GM12864 (cell line): ENCODE data around the gene LRRC4C.

Source experiments
- DNase-seq: peaks from one replicate; pipeline ENCODE4 v3.0.0-alpha.2; 2011; ENCODE audit warnings: low read depth
- H3K4me3 ChIP-seq: 2 replicates; pipeline ENCODE4 v1.5.1; 2011; ENCODE audit warnings: mild to moderate bottlenecking, low read depth, low read length, control low read depth
- TF ChIP-seq, protein P1 (sequence below): IDR thresholded peaks from 2 replicates; pipeline ENCODE4 v1.5.1; 2011; ENCODE audit warnings: low read depth, mild to moderate bottlenecking, moderate library complexity, low read length, control low read depth, inconsistent platforms; ENCODE audit errors: missing control alignments

LRRC4C gene

DNA sequence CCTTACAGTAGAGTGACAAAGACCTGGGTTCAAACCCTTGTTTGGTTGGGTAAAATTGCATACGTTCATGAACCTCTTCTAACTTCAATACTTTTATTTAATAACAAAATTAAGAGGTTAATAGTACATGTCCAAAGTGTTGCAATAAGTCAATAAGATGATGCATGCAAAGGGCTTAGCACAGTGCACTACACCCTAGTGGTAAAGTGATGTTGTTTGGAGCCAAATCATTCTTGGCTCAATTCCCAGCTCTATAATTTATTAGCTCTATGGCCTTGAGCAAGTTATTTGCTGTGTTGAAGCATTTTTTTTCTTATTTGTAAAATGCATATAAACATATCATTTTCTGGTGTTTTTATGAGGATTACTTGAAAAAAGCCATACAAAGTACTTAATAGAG lies 945.3 kb downstream of the LRRC4C start:
- no peak overlapping the region for H3K4me3 ChIP-seq
- no peak for DNase-seq
- TF ChIP-seq, protein P1, sequence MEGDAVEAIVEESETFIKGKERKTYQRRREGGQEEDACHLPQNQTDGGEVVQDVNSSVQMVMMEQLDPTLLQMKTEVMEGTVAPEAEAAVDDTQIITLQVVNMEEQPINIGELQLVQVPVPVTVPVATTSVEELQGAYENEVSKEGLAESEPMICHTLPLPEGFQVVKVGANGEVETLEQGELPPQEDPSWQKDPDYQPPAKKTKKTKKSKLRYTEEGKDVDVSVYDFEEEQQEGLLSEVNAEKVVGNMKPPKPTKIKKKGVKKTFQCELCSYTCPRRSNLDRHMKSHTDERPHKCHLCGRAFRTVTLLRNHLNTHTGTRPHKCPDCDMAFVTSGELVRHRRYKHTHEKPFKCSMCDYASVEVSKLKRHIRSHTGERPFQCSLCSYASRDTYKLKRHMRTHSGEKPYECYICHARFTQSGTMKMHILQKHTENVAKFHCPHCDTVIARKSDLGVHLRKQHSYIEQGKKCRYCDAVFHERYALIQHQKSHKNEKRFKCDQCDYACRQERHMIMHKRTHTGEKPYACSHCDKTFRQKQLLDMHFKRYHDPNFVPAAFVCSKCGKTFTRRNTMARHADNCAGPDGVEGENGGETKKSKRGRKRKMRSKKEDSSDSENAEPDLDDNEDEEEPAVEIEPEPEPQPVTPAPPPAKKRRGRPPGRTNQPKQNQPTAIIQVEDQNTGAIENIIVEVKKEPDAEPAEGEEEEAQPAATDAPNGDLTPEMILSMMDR: no peak

DNA sequence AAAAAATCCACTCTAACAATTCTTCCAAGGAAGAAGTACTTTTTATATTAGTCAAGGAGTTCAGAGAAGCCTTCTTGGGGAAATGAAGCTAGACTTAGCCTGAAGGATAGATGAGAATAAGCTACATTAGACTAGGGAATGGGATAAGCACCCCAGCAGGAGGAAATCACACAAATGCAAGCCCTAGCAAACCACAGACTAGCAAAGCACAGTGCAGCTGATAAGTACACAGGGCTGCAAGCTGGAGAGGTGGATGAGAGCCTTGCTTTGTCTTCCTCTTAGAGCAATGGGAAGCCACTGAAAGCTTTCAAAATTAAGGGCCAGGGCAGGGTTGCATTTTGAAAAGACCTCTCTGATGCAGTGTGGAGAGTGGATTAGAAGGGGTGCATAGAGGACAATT lies 946.2 kb downstream of the LRRC4C start:
- TF ChIP-seq, protein P1: no peak
- no peak for DNase-seq
- no peak overlapping the region for H3K4me3 ChIP-seq

DNA sequence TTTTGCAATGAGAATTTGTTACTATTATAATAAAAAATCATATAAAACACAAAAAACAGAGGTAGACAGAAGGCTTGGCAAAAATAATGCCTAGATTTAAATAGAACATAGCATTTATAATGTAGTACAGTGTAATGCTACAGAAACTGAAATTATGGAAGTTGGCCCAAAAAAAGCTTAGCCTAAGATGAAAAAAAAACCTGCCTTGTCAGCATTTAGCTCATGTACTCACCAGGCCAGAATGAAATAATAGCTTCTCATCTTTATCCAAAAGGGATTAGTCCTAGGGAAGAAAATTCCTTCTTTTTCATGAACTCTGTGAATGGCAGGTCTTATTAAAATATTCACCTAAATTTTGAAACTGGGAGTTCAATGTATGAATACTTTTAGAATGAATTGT lies 951.1 kb downstream of the LRRC4C start:
- TF ChIP-seq, protein P1: no peak
- no peak for DNase-seq
- no peak overlapping the region for H3K4me3 ChIP-seq

DNA sequence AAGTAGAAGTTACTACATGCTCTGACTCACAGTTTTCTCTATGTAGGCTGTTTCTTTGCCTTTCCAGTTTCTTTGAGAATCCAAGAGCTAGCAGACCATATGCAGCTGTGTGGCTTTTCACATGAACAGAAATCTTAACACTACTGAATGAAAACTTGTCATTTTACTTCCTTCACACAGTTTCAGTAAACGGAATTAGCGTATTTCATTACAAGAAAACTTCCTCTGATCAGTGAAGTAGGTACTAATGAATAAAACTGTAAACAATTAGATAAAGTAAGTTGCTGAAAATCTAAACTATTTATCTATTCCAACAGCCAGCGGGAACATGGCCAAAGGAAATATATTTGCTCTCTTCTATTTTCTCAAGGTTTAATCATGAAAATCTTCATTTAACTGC lies 953.2 kb downstream of the LRRC4C start:
- H3K4me3 ChIP-seq: no peak overlapping the region
- TF ChIP-seq, protein P1: no peak
- no peak for DNase-seq

DNA sequence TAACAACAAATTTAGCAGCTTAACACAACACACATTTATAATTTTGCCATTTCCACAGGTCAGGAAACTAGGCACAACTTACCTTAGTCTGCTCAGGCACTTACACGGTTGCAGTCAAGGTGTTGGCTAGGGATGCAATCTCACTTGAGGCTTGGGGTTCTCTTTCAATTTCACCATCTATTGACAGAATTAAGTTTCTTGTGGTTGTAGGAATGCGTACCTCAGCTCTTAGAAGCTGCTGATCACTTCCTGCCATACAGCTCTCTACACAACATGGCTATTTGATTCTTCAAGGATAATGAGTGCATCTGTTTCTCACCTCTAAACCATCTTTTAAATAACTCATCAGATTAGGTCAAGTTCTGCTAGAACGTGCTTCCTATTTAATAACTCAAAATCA lies 968.1 kb downstream of the LRRC4C start:
- no peak overlapping the region for H3K4me3 ChIP-seq
- TF ChIP-seq, protein P1: no peak
- no peak for DNase-seq

DNA sequence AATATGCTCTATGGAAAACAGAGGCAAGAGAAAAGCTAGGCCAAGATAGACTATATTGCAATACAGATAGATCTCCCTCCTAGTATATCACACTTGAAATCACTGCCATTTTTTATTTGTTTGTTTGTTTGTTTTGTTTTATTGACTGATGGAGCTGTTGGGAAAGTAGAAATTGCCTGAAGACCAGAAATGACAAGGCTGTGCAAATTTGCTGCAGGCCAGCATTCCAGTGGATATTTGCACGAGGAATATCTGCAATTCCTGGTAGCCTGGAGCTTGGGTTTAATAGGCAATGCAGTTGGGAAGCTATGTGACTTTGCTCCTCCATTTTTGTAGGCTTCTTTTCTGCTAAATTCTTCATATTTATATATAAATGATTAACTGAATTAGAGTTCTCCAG lies 991.7 kb downstream of the LRRC4C start:
- no peak overlapping the region for H3K4me3 ChIP-seq
- TF ChIP-seq, protein P1: no peak
- no peak for DNase-seq

DNA sequence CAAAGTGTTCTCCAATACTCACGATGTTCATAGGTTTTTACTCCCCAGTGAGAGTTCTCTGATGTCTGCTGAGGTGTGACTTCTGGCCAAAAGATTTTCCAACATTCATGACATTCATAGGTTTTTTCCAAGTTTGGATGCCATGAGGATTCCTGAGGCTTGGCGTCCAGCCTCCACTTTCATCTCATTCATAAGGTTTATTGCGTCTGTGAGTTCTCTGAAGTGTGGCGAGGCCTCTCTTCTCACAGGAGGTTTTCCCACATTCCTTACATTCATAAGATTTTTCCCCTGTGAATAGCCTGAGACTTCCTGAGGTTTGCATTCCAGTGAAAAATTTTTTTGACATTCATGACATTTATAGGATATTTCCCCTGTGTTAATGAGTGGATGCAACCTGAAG lies 1014.1 kb downstream of the LRRC4C start:
- H3K4me3 ChIP-seq: no peak overlapping the region
- TF ChIP-seq, protein P1: no peak
- no peak for DNase-seq
